ENCODE measurements around the gene HPS1.

HPS1 gene

GRCh38 chr10:98467506-98468318 is 21.0 kb upstream of the HPS1 start:
- DNase-seq (ENCODE audit: insufficient read length, low spot score) = peak; percentile 78
- peak; percentile 96 for FAIRE-seq

GRCh38 chr10:98466861-98467505 is 20.2 kb upstream of the HPS1 start:
- DNase-seq (ENCODE audit: insufficient read length, low spot score) (no peak), FAIRE-seq (no peak)
- TF ChIP-seq POU2F2 (IDR thresholded peaks at IDR 0.05; ENCODE audit: low read depth, low read length) = no peak
- no peak for TF ChIP-seq POLR2AphosphoS5 (IDR thresholded peaks at IDR 0.05; ENCODE audit: low read depth, low read length)
- no peak for TF ChIP-seq TAF1 (IDR thresholded peaks at IDR 0.05; ENCODE audit: low read depth, low read length)
- TF ChIP-seq SPI1 (IDR thresholded peaks at IDR 0.05; ENCODE audit: low read depth, low read length) = no peak
- TF ChIP-seq PAX5 (IDR thresholded peaks at IDR 0.05; ENCODE audit: insufficient read depth, low read length, severe bottlenecking) = no peak
- no peak for TF ChIP-seq POLR2A (IDR thresholded peaks at IDR 0.05; ENCODE audit: low read depth, low read length)

More at GRCh38 chr10:98467506-98468318, 21.0 kb upstream of the HPS1 start:
- TF ChIP-seq POLR2AphosphoS5 (IDR thresholded peaks at IDR 0.05; ENCODE audit: low read depth, low read length) = no peak
- no peak for TF ChIP-seq POLR2A (IDR thresholded peaks at IDR 0.05; ENCODE audit: low read depth, low read length)
- no peak for TF ChIP-seq TAF1 (IDR thresholded peaks at IDR 0.05; ENCODE audit: low read depth, low read length)
- TF ChIP-seq POU2F2 (IDR thresholded peaks at IDR 0.05; ENCODE audit: low read depth, low read length) = no peak
- no peak for TF ChIP-seq PAX5 (IDR thresholded peaks at IDR 0.05; ENCODE audit: insufficient read depth, low read length, severe bottlenecking)
- no peak for TF ChIP-seq SPI1 (IDR thresholded peaks at IDR 0.05; ENCODE audit: low read depth, low read length)

- TF ChIP-seq POU2F2 (IDR thresholded peaks at IDR 0.05; ENCODE audit: low read depth, low read length) (no peak), SPI1 (IDR thresholded peaks at IDR 0.05; ENCODE audit: low read depth, low read length) (no peak), TAF1 (IDR thresholded peaks at IDR 0.05; ENCODE audit: low read depth, low read length) (no peak), POLR2A (IDR thresholded peaks at IDR 0.05; ENCODE audit: low read depth, low read length) (no peak), POLR2AphosphoS5 (IDR thresholded peaks at IDR 0.05; ENCODE audit: low read depth, low read length) (no peak), PAX5 (IDR thresholded peaks at IDR 0.05; ENCODE audit: insufficient read depth, low read length, severe bottlenecking) (no peak)
- DNase-seq (ENCODE audit: insufficient read length, low spot score) = no peak
- no peak for FAIRE-seq
These were observed 19.1 kb upstream of the HPS1 start for GRCh38 chr10:98465866-98466265.

GRCh38 chr10:98463976-98464754 is 17.4 kb upstream of the HPS1 start:
- no peak for FAIRE-seq
- DNase-seq (ENCODE audit: insufficient read length, low spot score) = no peak
- TF ChIP-seq POLR2AphosphoS5 (IDR thresholded peaks at IDR 0.05; ENCODE audit: low read depth, low read length) (no peak), SPI1 (IDR thresholded peaks at IDR 0.05; ENCODE audit: low read depth, low read length) (no peak), POLR2A (IDR thresholded peaks at IDR 0.05; ENCODE audit: low read depth, low read length) (no peak), POU2F2 (IDR thresholded peaks at IDR 0.05; ENCODE audit: low read depth, low read length) (no peak), PAX5 (IDR thresholded peaks at IDR 0.05; ENCODE audit: insufficient read depth, low read length, severe bottlenecking) (no peak), TAF1 (IDR thresholded peaks at IDR 0.05; ENCODE audit: low read depth, low read length) (no peak)

GRCh38 chr10:98463016-98463415 is 16.3 kb upstream of the HPS1 start:
- TF ChIP-seq PAX5 (IDR thresholded peaks at IDR 0.05; ENCODE audit: insufficient read depth, low read length, severe bottlenecking) (no peak), POLR2AphosphoS5 (IDR thresholded peaks at IDR 0.05; ENCODE audit: low read depth, low read length) (no peak), TAF1 (IDR thresholded peaks at IDR 0.05; ENCODE audit: low read depth, low read length) (no peak), SPI1 (IDR thresholded peaks at IDR 0.05; ENCODE audit: low read depth, low read length) (no peak), POLR2A (IDR thresholded peaks at IDR 0.05; ENCODE audit: low read depth, low read length) (no peak), POU2F2 (IDR thresholded peaks at IDR 0.05; ENCODE audit: low read depth, low read length) (no peak)
- no peak for FAIRE-seq
- DNase-seq (ENCODE audit: insufficient read length, low spot score) = no peak

- no peak for TF ChIP-seq TAF1 (IDR thresholded peaks at IDR 0.05; ENCODE audit: low read depth, low read length)
- TF ChIP-seq POLR2A (IDR thresholded peaks at IDR 0.05; ENCODE audit: low read depth, low read length) = no peak
- no peak for TF ChIP-seq SPI1 (IDR thresholded peaks at IDR 0.05; ENCODE audit: low read depth, low read length)
- TF ChIP-seq PAX5 (IDR thresholded peaks at IDR 0.05; ENCODE audit: insufficient read depth, low read length, severe bottlenecking) = no peak
- no peak for TF ChIP-seq POU2F2 (IDR thresholded peaks at IDR 0.05; ENCODE audit: low read depth, low read length)
- TF ChIP-seq POLR2AphosphoS5 (IDR thresholded peaks at IDR 0.05; ENCODE audit: low read depth, low read length) = no peak
- no peak for FAIRE-seq
- DNase-seq (ENCODE audit: insufficient read length, low spot score) = no peak
These were observed 14.7 kb upstream of the HPS1 start for GRCh38 chr10:98461500-98461842.

GRCh38 chr10:98460837-98461499 is 14.2 kb upstream of the HPS1 start:
- no peak for TF ChIP-seq TAF1 (IDR thresholded peaks at IDR 0.05; ENCODE audit: low read depth, low read length)
- TF ChIP-seq POLR2AphosphoS5 (IDR thresholded peaks at IDR 0.05; ENCODE audit: low read depth, low read length) = no peak
- TF ChIP-seq POLR2A (IDR thresholded peaks at IDR 0.05; ENCODE audit: low read depth, low read length) = no peak
- TF ChIP-seq POU2F2 (IDR thresholded peaks at IDR 0.05; ENCODE audit: low read depth, low read length) = no peak
- no peak for TF ChIP-seq SPI1 (IDR thresholded peaks at IDR 0.05; ENCODE audit: low read depth, low read length)
- no peak for TF ChIP-seq PAX5 (IDR thresholded peaks at IDR 0.05; ENCODE audit: insufficient read depth, low read length, severe bottlenecking)
- no peak for DNase-seq (ENCODE audit: insufficient read length, low spot score)
- FAIRE-seq = no peak
